ENCODE data around the gene PLCG2. TPM values are rescaled to one million over a fixed set of nuclear protein-coding genes. Genes with fewer than 3 reads are reported as not detected.
A peak's percentile ranks its signal among the peaks of the same experiment; 100 is the strongest.

Gene PLCG2
- total RNA-seq, 1 experiment from 2014 or later = 3.8 TPM

DNA sequence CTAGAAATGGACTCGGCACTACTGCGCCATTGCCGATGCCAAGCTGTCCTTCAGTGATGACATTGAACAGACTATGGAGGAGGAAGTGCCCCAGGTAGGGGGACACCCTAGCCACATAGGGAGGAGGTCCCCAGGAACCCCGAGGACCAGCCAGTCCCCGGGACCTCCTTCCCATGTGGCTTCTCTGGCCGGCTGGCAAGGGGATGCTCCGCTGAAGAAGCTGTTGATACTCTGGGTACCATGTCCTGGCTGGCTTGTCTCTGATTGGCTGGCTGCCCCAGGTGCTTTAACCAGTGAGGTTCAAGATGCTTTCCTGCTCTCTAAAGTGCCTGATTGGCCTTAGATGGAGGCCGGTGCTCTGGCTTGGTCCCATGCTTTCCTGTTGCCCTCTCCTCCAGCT lies 128.6 kb downstream of the PLCG2 start:
- no peak for DNase-seq (ENCODE audit: low read depth, low spot score)
- in situ Hi-C loops (cut with HindIII; ENCODE audit: low pct_unique_long_range_greater_than_20kb, low sequenced_read_pairs) = no loop called here

DNA sequence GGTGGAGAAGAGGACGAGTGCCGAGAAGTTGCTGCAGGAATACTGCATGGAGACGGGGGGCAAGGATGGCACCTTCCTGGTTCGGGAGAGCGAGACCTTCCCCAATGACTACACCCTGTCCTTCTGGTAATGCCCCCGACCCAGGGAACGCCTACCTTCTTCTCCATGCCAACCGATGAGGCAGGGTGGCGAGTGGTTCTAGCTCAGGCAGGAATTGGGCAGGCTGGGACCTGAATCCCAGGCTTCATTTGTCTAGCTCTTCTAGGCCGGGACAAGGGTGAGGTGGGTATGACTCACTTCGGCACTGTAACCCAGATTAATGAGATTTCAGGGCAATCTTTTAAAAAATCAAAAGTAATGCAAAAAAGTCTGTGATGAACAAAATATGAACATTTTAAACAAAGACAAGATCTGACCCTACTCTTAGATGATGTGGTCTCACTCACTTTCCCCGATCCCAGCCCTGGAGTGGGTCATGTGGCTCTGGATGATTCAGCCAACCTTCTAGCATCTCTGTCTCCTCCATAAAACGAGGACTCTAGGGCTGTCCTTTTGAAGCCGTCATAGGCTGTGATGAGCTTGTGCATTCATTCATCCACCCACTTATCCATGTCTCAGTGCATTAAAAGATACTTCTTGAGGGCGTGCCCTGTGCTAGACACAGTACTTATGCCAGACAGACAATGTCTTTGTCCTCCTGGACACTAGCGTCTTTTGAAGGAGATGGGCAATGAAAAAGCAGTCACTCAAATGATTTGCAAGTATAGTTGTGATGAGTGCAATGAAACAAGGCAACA lies 129.6 kb downstream of the PLCG2 start:
- DNase-seq (ENCODE audit: low read depth, low spot score) = peak; percentile 69
- in situ Hi-C loops (cut with HindIII; ENCODE audit: low pct_unique_long_range_greater_than_20kb, low sequenced_read_pairs) = no loop called here

DNA sequence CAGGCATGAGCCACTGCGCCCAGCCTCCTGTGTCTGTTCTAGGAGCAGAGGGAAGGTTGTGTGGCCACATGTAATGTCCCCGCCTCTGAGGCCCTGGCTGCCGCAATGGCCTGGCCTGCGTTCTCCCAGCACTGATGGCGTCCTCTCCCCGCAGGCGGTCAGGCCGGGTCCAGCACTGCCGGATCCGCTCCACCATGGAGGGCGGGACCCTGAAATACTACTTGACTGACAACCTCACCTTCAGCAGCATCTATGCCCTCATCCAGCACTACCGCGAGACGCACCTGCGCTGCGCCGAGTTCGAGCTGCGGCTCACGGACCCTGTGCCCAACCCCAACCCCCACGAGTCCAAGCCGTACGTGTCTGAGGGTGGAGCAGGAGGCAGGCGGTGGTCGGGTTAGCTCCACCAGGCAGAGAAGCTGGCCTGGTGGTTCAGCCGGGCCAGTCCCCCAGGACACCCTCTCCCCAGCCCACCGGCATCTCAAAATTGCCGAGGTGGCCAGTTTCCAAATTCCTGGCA lies 131.3 kb downstream of the PLCG2 start:
- in situ Hi-C loops (cut with HindIII; ENCODE audit: low pct_unique_long_range_greater_than_20kb, low sequenced_read_pairs) = no loop called here
- DNase-seq (ENCODE audit: low read depth, low spot score) = no peak

DNA sequence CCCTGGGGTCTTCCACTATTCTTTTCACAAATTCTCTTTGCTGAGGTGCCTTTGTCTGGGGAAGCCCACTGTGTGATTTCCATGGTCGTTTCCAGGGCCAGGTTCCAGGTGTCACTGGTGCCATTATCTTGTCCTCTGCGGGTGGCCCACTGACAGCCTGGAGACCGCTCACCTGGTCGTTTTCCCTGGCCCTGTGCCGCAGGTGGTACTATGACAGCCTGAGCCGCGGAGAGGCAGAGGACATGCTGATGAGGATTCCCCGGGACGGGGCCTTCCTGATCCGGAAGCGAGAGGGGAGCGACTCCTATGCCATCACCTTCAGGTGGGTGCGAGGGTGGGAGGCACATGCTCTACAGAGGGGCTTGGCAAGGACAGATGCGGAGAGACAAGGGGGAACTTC lies 133.3 kb downstream of the PLCG2 start:
- no peak for DNase-seq (ENCODE audit: low read depth, low spot score)
- in situ Hi-C loops (cut with HindIII; ENCODE audit: low pct_unique_long_range_greater_than_20kb, low sequenced_read_pairs) = no loop called here

DNA sequence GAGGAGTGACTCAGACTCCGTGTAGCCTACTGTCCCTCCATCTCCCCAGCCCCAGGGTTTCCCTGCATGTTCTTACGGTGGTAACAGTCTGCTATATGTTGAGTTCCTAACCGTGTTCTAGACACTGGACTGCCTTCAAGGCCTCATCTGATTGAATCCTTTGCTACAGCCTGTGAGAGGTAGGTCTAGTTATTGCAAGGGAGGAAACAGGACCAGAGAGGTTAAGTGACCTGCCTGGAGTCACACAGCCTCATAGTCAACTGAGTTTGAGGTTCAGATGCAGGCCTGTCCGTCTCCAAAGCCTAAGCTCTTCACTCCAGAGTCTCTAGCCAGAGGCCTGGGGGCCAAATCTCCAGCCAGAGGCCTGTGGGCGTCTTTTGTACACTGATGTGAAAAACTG lies 134.1 kb downstream of the PLCG2 start:
- DNase-seq (ENCODE audit: low read depth, low spot score) = no peak
- in situ Hi-C loops (cut with HindIII; ENCODE audit: low pct_unique_long_range_greater_than_20kb, low sequenced_read_pairs) = no loop called here

DNA sequence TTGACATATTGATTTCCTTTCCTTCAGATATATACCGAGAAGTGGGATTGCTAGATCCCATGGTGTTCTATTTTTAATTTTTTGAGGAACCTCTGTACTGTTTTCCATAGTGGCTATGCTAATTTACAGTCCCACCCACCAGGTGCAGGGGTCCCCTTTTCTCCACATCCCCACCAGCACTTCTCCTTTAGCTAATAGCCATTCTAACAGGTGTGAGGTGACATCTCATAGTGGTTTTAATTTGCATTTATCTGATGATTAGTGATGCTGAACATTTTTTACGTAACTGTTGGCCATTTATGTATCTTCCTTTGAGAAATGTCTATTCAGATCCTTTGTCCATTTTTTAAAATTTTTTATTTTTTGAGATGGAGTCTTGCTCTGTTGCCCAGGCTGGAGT lies 138.3 kb downstream of the PLCG2 start:
- DNase-seq (ENCODE audit: low read depth, low spot score) = no peak
- in situ Hi-C loops (cut with HindIII; ENCODE audit: low pct_unique_long_range_greater_than_20kb, low sequenced_read_pairs) = no loop called here

DNA sequence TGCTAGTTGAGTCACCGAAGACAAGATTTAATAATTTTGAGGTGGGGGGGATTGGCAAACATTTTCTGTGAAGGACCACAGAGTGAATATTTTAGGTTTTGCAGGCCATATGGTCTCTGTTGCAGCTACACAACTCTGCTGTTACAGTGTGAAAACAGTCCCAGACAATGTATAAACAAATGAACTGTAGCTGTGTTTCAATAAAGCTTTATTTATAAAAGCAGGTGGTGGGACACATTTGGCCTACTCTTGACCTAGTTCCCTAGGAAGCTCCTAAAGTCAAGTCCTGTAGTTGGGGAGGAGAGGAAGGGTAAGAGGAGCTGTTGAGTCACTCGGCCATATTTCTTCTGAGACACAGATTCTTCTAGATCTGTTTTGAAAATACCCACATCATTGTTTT lies 139.8 kb downstream of the PLCG2 start:
- DNase-seq (ENCODE audit: low read depth, low spot score) = no peak
- in situ Hi-C loops (cut with HindIII; ENCODE audit: low pct_unique_long_range_greater_than_20kb, low sequenced_read_pairs) = no loop called here

DNA sequence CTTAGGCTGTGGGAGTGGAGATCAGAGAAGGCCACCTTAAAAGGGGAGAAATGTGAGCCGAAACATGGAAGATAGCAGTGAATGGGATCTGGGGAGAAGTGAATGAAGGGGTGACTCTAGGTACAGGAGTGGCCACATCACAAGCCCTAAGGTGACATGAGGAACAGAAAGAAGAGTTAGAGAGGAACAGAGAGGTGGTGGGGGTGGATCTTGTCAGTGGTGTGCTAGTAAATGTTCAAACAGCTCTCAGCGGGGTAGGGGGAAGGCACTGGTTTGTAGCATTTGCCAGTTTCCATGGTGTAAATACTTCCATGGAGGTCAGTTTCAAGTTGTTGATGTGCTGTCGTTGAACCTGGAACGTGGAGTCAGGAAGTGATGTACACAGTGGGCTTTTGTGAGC lies 141.4 kb downstream of the PLCG2 start:
- no peak for DNase-seq (ENCODE audit: low read depth, low spot score)
- in situ Hi-C loops (cut with HindIII; ENCODE audit: low pct_unique_long_range_greater_than_20kb, low sequenced_read_pairs) = no loop called here

DNA sequence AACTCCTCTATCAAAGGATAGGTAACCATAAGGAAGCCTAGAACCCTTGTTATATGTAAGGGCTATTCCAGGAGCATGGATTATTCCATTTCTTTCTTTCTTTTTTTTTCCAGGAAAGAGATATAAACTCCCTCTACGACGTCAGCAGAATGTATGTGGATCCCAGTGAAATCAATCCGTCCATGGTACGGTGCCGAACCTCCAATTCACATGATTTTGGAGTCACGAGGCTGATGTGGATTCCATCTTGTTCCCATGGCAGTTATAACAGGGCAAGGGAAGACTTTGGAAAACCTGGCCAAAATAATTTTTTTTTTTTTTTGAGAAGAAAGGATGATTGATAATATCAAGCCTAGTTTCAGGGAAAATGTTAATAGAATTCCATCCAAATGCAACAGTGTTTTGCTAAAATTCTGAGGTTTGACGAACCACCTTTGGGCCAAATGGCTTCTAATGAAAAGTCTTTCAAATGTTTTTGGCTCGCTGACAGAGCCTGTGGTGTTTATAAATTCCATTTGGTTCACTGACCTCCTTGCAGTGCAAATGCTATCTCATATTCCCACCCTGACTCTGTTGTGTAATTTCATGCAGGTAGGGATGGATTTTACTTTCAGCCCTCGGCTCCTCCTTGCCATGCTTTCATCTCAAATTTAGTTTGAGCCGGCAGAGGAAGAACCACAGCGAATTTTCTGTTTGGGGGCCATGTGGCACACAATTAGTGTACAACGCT lies 142.2 kb downstream of the PLCG2 start:
- no peak for DNase-seq (ENCODE audit: low read depth, low spot score)
- in situ Hi-C loops (cut with HindIII; ENCODE audit: low pct_unique_long_range_greater_than_20kb, low sequenced_read_pairs) = no loop called here

DNA sequence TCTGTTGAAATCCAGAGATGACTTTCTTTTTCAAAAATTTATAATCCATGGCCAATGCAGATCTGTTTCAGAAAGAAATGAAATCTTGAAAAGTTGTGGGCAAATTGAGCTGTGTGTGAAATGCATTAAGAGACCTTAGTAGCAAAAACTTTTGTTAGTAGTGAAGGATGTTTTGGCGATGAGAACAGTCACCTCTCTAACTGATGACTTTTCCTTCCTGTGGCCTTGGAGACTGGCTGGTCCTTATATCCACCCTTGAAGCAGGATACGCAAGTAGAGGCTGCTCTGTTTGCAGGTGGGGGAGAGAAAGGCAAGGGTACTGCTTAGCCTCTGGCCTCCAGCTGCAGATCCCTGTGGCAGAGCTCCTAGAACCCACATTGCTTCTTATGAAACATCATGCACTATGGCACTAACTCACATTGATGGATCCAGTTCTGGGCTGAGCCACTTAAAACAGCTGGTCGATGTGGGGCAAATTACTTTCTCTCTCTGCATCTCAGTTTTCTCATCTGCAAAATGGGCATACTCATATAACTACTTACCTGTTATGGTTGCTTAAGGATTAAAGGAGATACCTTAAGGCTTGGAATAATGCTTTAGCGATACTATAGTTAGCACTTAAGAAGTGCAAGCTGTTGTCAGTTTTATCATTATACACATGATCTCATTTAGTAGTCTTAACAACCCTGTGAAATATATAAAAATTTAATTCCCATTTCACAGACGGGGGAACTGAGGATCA lies 142.9 kb downstream of the PLCG2 start:
- in situ Hi-C loops (cut with HindIII; ENCODE audit: low pct_unique_long_range_greater_than_20kb, low sequenced_read_pairs) = no loop called here
- DNase-seq (ENCODE audit: low read depth, low spot score) = no peak

DNA sequence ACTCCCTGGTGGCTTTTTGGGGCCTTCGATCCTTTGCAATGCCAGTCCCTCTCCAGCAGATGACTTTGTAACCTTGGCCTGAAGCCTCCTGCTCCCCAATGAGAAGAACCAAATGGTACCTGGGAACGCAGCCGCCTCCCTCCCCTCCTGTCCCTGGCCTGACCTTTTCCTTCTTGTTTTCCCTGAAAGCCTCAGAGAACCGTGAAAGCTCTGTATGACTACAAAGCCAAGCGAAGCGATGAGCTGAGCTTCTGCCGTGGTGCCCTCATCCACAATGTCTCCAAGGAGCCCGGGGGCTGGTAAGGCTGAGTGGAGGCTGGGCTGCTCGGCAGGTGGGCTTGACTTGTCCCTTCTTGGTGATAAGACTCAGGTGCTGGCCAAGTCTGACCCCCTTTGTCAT lies 144.2 kb downstream of the PLCG2 start:
- DNase-seq (ENCODE audit: low read depth, low spot score) = no peak
- in situ Hi-C loops (cut with HindIII; ENCODE audit: low pct_unique_long_range_greater_than_20kb, low sequenced_read_pairs) = no loop called here

DNA sequence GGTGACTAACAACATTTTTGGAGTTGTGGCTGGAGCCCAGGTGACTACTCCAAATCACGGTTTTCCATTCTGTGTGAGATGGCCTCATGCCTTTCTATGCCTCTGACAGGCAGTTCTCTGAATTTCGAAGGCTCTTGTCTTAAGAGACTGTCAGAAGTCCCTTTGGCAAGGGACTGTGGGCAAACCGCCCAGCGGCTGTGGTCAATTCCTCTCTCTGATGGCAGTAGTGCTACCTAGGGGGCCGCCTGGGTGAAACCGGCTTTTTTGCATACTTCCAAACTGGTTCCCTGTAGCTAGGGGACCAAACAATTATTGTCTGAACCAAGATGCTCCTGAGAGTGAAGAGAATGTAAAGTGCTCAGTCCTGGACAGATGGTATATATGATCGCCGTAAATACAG lies 145.9 kb downstream of the PLCG2 start:
- no peak for DNase-seq (ENCODE audit: low read depth, low spot score)
- in situ Hi-C loops (cut with HindIII; ENCODE audit: low pct_unique_long_range_greater_than_20kb, low sequenced_read_pairs) = no loop called here

DNA sequence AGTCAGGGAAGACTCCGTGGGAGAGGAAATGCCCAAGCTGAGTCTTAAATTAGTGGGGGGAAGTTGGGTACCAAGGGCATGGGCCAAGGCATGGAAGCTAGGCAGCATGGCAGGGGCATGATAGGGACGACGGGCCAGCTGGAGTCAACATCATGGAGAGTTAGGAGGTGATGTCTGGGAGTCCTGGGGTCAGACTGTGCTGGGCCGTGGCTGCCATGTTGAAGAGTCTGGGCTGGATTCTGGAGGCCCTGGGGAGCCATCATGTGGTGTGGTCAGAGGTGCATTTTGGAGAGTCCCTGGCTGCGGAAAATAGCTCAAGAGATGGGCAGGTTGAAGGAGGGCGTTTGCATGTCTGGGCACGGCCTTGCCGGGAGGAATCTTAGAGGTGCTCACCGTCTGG lies 146.9 kb downstream of the PLCG2 start:
- no peak for DNase-seq (ENCODE audit: low read depth, low spot score)
- in situ Hi-C loops (cut with HindIII; ENCODE audit: low pct_unique_long_range_greater_than_20kb, low sequenced_read_pairs) = no loop called here

DNA sequence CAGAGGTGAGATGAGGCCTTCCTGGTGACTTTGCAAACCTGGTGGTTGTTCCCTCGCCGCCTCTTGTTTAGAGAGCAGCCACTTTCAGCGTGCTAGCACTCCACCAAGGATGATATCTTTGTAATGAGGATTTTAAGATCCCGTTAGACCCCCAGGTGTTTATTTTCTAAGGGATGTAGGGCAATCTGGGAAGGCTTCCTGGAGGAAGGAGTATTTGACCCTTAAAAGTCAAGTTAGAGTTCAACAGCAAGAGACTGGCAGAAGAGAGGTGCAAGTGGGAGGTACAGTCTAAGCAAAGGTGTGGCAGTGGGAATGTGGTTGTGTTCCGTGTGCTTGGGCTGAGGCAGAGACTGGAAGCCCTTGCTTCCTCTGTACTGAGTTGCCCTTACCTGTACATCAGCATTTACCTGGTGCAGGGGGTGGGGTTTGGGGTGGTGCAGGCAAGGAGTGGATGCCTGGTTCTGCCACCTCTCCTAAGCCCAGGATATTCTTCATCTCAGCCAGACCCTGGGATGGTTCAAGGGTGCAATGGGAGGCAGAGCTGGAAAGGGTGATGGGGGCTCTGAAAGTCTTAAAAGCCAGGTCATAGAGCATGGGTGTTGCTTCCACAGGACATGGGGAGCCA lies 148.6 kb downstream of the PLCG2 start:
- no peak for DNase-seq (ENCODE audit: low read depth, low spot score)
- in situ Hi-C loops (cut with HindIII; ENCODE audit: low pct_unique_long_range_greater_than_20kb, low sequenced_read_pairs) = no loop called here

DNA sequence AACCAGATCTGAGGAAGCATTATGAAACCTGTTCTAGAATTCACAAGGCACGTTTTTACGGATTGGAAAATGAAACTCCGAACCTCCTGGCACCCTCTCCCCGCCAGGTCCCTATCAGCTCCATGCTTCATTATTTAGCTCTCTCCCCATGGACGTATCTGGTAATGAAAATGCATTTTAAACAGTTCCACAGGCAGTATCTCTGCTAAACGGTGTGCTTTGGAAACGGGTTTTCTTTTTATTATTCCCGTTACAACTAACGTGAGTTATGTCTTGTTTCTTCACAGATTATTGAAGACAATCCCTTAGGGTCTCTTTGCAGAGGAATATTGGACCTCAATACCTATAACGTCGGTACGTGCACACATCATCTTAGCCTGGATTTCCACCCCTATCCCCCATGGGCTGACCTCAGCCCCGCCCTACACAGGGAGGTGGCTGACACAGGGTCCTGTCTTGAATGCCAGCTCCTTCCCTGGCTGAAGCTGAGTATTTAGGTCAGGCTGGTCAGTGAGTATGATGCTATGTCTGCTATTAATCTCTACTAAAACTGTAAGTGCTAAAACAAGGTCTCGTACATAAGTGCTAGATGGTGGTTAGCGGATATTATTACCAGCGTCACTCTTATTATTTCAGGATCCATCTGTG lies 149.3 kb downstream of the PLCG2 start:
- in situ Hi-C loops (cut with HindIII; ENCODE audit: low pct_unique_long_range_greater_than_20kb, low sequenced_read_pairs) = no loop called here
- DNase-seq (ENCODE audit: low read depth, low spot score) = no peak

DNA sequence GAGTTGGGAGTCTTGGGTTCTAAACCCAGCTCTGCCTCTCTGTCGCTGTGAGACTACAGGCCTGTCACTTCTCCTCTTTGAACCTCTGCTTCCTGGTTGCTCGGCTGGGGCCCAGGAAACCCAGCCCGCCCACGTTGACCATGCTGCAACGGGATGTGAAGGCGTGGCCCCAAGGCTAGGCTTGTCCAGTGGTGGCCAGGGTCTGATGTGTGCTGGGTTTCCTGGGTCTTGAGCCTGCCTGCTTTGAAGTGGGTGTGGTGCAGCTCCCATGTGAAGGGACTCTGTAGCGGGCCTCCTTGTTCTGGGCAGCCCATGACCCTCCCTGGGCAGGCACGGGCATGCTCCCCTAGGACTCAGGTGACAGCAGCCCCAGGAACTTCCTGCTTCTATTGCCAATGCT lies 149.9 kb downstream of the PLCG2 start:
- DNase-seq (ENCODE audit: low read depth, low spot score) = no peak
- in situ Hi-C loops (cut with HindIII; ENCODE audit: low pct_unique_long_range_greater_than_20kb, low sequenced_read_pairs) = no loop called here

DNA sequence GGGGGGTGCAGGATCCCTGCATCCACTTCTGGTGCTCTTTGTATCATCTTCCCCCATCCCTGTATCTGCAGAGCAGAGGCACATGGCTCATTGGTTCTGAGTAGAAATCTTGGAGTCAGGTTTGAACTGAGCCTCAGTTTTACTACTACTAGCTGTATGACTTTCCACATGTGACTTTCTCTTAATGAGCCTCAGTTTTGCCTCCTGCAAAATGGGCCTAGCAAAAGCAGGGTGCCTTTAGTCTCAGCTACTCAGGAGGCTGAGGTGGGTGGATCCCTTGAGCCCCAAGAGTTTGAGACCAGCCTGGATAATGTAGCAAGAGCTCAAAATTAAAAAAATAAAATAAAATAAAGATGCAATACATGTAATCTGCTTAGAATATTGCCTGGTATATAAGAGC lies 150.8 kb downstream of the PLCG2 start:
- in situ Hi-C loops (cut with HindIII; ENCODE audit: low pct_unique_long_range_greater_than_20kb, low sequenced_read_pairs) = no loop called here
- DNase-seq (ENCODE audit: low read depth, low spot score) = no peak

DNA sequence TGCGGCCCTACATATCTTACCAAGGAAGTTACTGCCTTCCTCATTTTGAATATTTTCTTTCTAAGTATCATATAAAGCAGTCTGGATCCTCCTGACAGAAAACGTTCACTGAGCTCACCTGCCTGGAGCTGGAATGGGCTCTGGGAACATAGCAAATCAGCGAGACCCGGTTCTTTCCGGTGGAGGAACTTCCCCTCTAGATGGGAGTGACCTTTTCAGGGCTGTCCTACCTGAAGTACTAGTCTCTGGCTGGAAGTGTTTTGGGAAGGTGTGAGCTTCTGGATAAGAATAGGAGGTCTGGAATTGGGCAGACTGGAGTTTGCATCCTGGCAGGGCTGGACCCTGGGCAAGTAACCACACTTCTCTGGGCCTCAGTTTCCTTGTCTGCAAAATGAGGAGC lies 152.8 kb downstream of the PLCG2 start:
- in situ Hi-C loops (cut with HindIII; ENCODE audit: low pct_unique_long_range_greater_than_20kb, low sequenced_read_pairs) = no loop called here
- no peak for DNase-seq (ENCODE audit: low read depth, low spot score)
